Choroid plexus epithelial cell (primary cell): ENCODE data around the gene SLC36A2.
A peak's percentile ranks its signal among the peaks of the same experiment; 100 is the strongest.
"Not testable (repeated sequence)": the region's sequence is repeated elsewhere in the genome, so short reads cannot be mapped to it uniquely, and the experiment has no call there.

Experiments
- DNase-seq: peaks from one replicate; pipeline ENCODE4 v3.0.0-alpha.2; 2010; ENCODE audit warnings: low read depth
- H3K4me3 ChIP-seq: 2 replicates; pipeline ENCODE4 v1.5.1; 2011; ENCODE audit warnings: low read depth, mild to moderate bottlenecking, control low read depth, low read length, moderate library complexity
- CTCF ChIP-seq: conservative IDR thresholded peaks from 2 replicates; pipeline ENCODE4 v1.5.1; 2011; ENCODE audit warnings: low read depth, mild to moderate bottlenecking, control low read depth, inconsistent platforms, low read length, moderate library complexity

SLC36A2 gene

GRCh38 chr5:151374539-151374938 lies 27.2 kb upstream of the SLC36A2 start:
- TF ChIP-seq CTCF = no peak
- no peak for DNase-seq
- no peak overlapping the region for H3K4me3 ChIP-seq

- not testable (repeated sequence) for H3K4me3 ChIP-seq, DNase-seq
These were observed 19.7 kb upstream of the SLC36A2 start for GRCh38 chr5:151367038-151367437.

GRCh38 chr5:151363673-151364072 lies 16.3 kb upstream of the SLC36A2 start:
- H3K4me3 ChIP-seq = no peak overlapping the region
- no peak for TF ChIP-seq CTCF
- DNase-seq = no peak

GRCh38 chr5:151362970-151363369 lies 15.6 kb upstream of the SLC36A2 start:
- no peak overlapping the region for H3K4me3 ChIP-seq
- DNase-seq = no peak
- no peak for TF ChIP-seq CTCF

- TF ChIP-seq CTCF = no peak
- DNase-seq = no peak
- no peak overlapping the region for H3K4me3 ChIP-seq
These were observed 12.0 kb upstream of the SLC36A2 start for GRCh38 chr5:151359391-151359790.

- no peak for TF ChIP-seq CTCF
- DNase-seq = peak; percentile 4
- H3K4me3 ChIP-seq = no peak overlapping the region
These were observed 10.4 kb upstream of the SLC36A2 start for GRCh38 chr5:151357792-151358191.

- DNase-seq = no peak
- H3K4me3 ChIP-seq = no peak overlapping the region
- TF ChIP-seq CTCF = no peak
These were observed 9.7 kb upstream of the SLC36A2 start for GRCh38 chr5:151357097-151357496.

- no peak for DNase-seq
- no peak for TF ChIP-seq CTCF
- H3K4me3 ChIP-seq = no peak overlapping the region
These were observed 4.3 kb upstream of the SLC36A2 start for GRCh38 chr5:151351671-151352070.
